K562 (cell line): ENCODE measurements around the gene SLC33A1. TPM values are rescaled to one million over a fixed set of nuclear protein-coding genes. Genes with fewer than 3 reads are reported as not detected.

Source experiments
- ARID1B ChIP-seq: fragments of 450-650 bp; IDR thresholded peaks from 2 replicates; pipeline ENCODE4 v1.6.1; 2016; ENCODE audit warnings: antibody characterized with exemption, mild to moderate bottlenecking, inconsistent platforms
- MAFF ChIP-seq: IDR thresholded peaks from 2 replicates; pipeline ENCODE4 v1.6.1; 2012; ENCODE audit warnings: low read length, improper control_type of control experiment
- NFRKB ChIP-seq: fragments of 450-650 bp; IDR thresholded peaks from 2 replicates; pipeline ENCODE4 v1.6.1; 2016; ENCODE audit warnings: low read depth
- NR2C2 ChIP-seq, 2 experiments: fragments of 200-800 bp in 1 of 2; sonication (Bioruptor generic) in 1 of 2; sonication (generic) in 1 of 2; formaldehyde crosslinking in 1 of 2; IDR thresholded peaks; 2 replicates each; pipeline versions ENCODE4 v1.6.1 to v1.8.0; 2016 to 2022; ENCODE audit warnings: mild to moderate bottlenecking in 1 of 2, missing compliant biosample characterization in 1 of 2, missing genetic modification characterization in 1 of 2, missing genetic modification reagents in 1 of 2
- RFX5 ChIP-seq: IDR thresholded peaks from 2 replicates; pipeline ENCODE4 v1.6.1; 2011; ENCODE audit warnings: low read depth, mild to moderate bottlenecking, improper control_type of control experiment, low read length
- RFX7 ChIP-seq: fragments of 250-450 bp; sonication (Bioruptor Pico); IDR thresholded peaks from 2 replicates; pipeline ENCODE4 v1.5.1; 2021; ENCODE audit warnings: mild to moderate bottlenecking
- SMARCE1 ChIP-seq: fragments of 450-650 bp; IDR thresholded peaks from 2 replicates; pipeline ENCODE4 v1.7.1; 2016; ENCODE audit warnings: mild to moderate bottlenecking
- ZFX ChIP-seq: sonication (generic); formaldehyde crosslinking; IDR thresholded peaks from 2 replicates; pipeline ENCODE4 v1.8.0; 2022; ENCODE audit warnings: mild to moderate bottlenecking, missing genetic modification reagents, moderate library complexity
- ZNF140 ChIP-seq: fragments of 250-450 bp; sonication (Bioruptor Pico); IDR thresholded peaks from 2 replicates; pipeline ENCODE4 v1.8.0; 2021; ENCODE audit warnings: moderate library complexity, mild to moderate bottlenecking, inconsistent platforms
- polyA plus RNA-seq, 8 experiments: library from polyadenylated mRNA; depleted of rRNA in 4 of 8; stranded (reverse) in 5 of 8; unstranded in 3 of 8; fragments of >200 nt; fragmentation: Nextera tagmentation in 2 of 8; fragmentation: Illumina TruSeq in 1 of 8; extraction: Ambion mirVana in 2 of 8; extraction: Trizol in 1 of 8; gene quantifications; 2 replicates each; pipeline versions ENCODE4 v1.2.1 to v1.2.3, GENCODE V29; 2011 to 2014; ENCODE audit warnings: inconsistent platforms in 1 of 8, missing spikeins in 1 of 8
- total RNA-seq, 7 experiments: library from RNA; depleted of rRNA in 6 of 7; stranded (reverse); fragments of >200 nt in 6 of 7; fragmentation: Illumina TruSeq in 2 of 7; extraction: Trizol in 2 of 7; gene quantifications; 2 replicates each; pipeline versions ENCODE4 v1.2.1 to v1.2.3, GENCODE V29; 2011 to 2021; ENCODE audit warnings: low replicate concordance in 1 of 7
- TF ChIP-seq, protein P1 (sequence below), 2 experiments: fragments of 450-650 bp; IDR thresholded peaks; 2 replicates each; pipeline ENCODE4 v1.6.1; 2016; ENCODE audit warnings: mild to moderate bottlenecking in 2 of 2, borderline replicate concordance in 1 of 2, low read depth in 1 of 2, moderate library complexity in 1 of 2
- TF ChIP-seq, protein P2 (sequence below): fragments of 450-650 bp; IDR thresholded peaks from 2 replicates; pipeline ENCODE4 v1.6.1; 2018; ENCODE audit warnings: mild to moderate bottlenecking, low read depth; ENCODE audit not compliant: partially characterized antibody
- TF ChIP-seq, protein P3 (sequence below), 2 experiments: fragments of 450-650 bp; IDR thresholded peaks; 2 replicates each; pipeline ENCODE4 v1.6.1; 2016
- TF ChIP-seq, protein P4 (sequence below): fragments of 250-450 bp; sonication (Bioruptor Pico); IDR thresholded peaks from 2 replicates; pipeline ENCODE4 v1.8.0; 2022; ENCODE audit warnings: moderate library complexity, mild to moderate bottlenecking, inconsistent platforms

The SLC33A1 gene
- total and polyA plus RNA-seq, 9 of the 15 experiments (the other 6 are each of a cell fraction or from before 2014, with no cell fraction given) = 6.2 to 26.8 (median 19.6) TPM

DNA sequence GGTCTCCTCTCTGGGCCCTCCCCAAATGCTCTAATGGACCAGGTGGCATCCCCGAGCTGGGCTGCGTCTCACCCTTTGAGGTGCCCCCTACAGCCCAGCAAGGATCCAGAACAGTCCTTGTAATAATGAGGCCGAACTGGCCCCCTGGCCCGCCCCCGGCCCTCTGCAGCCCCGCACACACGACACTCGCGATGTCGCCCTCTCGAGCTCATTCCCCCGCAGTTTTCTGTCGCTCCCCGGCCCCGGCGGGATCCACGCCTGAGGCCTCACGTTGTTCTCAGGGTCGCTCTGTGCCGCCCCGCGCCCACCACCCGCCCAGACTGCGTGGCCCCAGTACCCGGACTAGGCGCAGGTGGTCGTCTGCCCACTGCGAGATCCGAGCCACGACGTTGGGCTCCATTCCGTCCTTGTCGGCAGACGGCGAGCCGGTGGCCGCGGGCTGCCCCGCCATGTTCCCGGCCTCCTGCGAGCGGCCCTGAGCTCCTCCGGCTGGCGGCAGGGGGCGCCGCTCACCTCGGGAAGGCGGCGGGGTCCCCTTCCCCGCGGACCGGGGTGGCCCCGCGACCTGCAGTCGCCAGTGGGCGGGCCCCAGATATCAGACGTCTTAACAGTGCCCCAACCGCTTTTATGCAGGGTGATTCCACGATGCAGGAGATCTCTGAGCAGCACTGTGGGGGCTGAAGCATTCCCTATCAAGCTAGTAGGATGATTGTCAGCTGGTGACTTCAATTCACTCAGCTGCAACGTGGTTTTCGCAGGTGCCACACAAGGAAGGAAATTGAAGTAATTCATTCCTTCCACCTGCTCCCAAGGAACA lies 48.2 kb downstream of the SLC33A1 start, which contains the start of gene C3orf33 (continued):
- TF ChIP-seq, protein P1, sequence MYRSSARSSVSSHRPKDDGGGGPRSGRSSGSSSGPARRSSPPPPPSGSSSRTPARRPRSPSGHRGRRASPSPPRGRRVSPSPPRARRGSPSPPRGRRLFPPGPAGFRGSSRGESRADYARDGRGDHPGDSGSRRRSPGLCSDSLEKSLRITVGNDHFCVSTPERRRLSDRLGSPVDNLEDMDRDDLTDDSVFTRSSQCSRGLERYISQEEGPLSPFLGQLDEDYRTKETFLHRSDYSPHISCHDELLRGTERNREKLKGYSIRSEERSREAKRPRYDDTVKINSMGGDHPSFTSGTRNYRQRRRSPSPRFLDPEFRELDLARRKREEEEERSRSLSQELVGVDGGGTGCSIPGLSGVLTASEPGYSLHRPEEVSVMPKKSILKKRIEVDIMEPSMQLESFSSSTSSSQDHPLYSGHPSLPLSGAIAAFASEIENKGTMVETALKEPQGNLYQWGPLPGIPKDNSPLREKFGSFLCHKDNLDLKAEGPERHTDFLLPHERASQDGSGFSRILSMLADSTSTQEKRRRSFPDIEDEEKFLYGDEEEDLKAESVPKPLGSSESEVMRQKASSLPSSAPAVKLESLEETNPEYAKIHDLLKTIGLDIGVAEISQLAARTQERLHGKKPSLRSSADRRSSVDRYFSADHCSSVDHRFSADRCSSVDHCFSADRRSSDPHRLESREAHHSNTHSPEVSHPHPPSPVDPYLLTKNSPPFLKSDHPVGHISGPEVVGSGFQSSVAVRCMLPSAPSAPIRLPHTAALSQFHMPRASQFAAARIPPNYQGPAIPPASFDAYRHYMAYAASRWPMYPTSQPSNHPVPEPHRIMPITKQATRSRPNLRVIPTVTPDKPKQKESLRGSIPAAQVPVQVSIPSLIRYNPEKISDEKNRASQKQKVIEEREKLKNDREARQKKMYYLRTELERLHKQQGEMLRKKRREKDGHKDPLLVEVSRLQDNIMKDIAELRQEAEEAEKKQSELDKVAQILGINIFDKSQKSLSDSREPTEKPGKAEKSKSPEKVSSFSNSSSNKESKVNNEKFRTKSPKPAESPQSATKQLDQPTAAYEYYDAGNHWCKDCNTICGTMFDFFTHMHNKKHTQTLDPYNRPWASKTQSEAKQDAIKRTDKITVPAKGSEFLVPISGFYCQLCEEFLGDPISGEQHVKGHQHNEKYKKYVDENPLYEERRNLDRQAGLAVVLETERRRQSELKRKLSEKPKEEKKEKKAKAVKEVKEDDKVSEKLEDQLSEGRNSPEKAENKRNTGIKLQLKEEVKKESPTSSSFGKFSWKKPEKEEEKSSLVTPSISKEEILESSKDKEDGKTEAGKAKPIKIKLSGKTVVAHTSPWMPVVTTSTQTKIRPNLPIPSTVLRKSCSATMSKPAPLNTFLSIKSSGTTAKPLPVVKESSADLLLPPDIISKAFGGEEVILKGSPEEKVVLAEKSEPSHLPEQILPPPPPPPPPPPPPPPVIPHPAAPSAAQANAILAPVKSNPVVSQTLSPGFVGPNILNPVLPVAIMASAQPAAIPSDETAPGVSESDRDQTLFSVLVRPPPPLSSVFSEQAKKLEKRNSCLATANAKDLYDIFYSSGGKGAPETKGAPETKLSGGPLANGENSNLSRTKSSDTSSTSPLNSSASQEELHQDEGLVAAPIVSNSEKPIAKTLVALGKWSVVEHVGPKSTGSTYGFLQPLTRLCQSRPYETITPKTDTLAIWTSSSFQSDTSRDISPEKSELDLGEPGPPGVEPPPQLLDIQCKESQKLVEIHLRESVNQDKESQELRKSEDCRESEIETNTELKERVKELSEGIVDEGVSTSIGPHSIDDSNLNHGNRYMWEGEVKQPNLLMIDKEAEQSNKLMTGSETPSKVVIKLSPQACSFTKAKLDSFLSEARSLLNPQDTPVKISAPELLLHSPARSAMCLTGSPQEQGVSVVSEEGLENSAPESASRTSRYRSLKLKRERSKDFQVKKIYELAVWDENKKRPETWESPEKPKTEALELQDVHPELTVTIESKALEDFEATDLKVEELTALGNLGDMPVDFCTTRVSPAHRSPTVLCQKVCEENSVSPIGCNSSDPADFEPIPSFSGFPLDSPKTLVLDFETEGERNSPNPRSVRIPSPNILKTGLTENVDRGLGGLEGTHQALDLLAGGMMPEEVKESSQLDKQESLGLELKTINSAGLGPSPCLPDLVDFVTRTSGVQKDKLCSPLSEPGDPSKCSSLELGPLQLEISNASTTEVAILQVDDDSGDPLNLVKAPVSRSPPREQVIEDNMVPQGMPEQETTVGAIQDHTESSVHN (IDR thresholded peaks at IDR 0.05; ENCODE audit: borderline replicate concordance in 1 of 2, low read depth in 1 of 2) = no peak
- TF ChIP-seq, protein P2, sequence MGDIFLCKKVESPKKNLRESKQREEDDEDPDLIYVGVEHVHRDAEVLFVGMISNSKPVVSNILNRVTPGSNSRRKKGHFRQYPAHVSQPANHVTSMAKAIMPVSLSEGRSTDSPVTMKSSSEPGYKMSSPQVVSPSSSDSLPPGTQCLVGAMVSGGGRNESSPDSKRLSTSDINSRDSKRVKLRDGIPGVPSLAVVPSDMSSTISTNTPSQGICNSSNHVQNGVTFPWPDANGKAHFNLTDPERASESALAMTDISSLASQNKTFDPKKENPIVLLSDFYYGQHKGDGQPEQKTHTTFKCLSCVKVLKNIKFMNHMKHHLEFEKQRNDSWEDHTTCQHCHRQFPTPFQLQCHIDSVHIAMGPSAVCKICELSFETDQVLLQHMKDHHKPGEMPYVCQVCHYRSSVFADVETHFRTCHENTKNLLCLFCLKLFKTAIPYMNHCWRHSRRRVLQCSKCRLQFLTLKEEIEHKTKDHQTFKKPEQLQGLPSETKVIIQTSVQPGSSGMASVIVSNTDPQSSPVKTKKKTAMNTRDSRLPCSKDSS = no peak
- TF ChIP-seq SMARCE1 = no peak
- TF ChIP-seq NR2C2 (CRISPR knock-in tag; IDR thresholded peaks at IDR 0.05) = peak; percentile 41; the same call in 1 of the 2 replicates
- TF ChIP-seq NR2C2 (tag; IDR thresholded peaks at IDR 0.05) = peak; percentile 68
- TF ChIP-seq ARID1B = 0 out of 2 replicates have a peak, but pooled peaks have one; percentile 17
- TF ChIP-seq RFX5 = no peak
- peak; percentile 76 for TF ChIP-seq NFRKB
- no peak for TF ChIP-seq MAFF
- TF ChIP-seq, protein P3, sequence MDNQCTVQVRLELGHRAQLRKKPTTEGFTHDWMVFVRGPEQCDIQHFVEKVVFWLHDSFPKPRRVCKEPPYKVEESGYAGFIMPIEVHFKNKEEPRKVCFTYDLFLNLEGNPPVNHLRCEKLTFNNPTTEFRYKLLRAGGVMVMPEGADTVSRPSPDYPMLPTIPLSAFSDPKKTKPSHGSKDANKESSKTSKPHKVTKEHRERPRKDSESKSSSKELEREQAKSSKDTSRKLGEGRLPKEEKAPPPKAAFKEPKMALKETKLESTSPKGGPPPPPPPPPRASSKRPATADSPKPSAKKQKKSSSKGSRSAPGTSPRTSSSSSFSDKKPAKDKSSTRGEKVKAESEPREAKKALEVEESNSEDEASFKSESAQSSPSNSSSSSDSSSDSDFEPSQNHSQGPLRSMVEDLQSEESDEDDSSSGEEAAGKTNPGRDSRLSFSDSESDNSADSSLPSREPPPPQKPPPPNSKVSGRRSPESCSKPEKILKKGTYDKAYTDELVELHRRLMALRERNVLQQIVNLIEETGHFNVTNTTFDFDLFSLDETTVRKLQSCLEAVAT (IDR thresholded peaks at IDR 0.05) = no peak
- TF ChIP-seq ZFX (CRISPR knock-in tag) = peak; percentile 99
- no peak for TF ChIP-seq RFX7 (CRISPR knock-in tag)
- TF ChIP-seq, protein P4, sequence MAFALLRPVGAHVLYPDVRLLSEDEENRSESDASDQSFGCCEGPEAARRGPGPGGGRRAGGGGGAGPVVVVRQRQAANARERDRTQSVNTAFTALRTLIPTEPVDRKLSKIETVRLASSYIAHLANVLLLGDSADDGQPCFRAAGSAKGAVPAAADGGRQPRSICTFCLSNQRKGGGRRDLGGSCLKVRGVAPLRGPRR = no peak
- no peak for TF ChIP-seq ZNF140 (CRISPR knock-in tag)
